IPS-18c (cell line): ENCODE data around the gene ACER1.
"Not testable (repeated sequence)": the region's sequence is repeated elsewhere in the genome, so short reads cannot be mapped to it uniquely, and the experiment has no call there.

ENCODE experiments used
- H3K4me3 ChIP-seq: 2 replicates; pipeline ENCODE4 v1.7.0; 2013; ENCODE audit warnings: low read depth, mild to moderate bottlenecking, low read length, moderate library complexity; ENCODE audit not compliant: insufficient read depth
- H3K9me3 ChIP-seq: one replicate; pipeline ENCODE4 v1.6.1; 2013; ENCODE audit warnings: mild to moderate bottlenecking, low read length, moderate library complexity; ENCODE audit not compliant: control insufficient read depth, insufficient read depth

The ACER1 gene

DNA sequence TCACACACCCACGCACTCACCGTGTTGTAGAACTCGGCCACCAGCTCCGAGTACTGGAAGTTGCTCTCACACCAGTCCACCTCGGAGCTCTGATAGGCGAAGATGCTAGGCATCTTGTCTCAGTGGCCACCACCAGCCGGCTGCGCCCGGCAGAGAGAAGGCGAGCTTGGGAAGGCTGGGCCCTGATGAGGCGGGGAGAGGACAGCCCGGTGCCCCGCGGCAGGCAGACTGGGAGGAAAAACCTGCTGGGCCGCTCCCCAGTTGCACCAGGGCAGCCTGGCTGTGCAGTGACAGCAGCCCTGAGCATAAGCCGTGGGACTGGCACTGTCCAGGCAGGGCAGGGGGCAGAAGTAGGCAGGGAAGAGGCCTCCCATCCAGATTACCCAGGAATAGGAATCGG lies at the start of gene ACER1:
Gene ACER1 (minus strand): TSS at position 174 of the 400 bp plus-strand sequence. CDS start 61 bp downstream, at position 113.
- H3K9me3 ChIP-seq = no peaks in the 10 kb centered on the region
- H3K4me3 ChIP-seq = no peak within 1 kb of the TSS

- H3K4me3 ChIP-seq = no peak overlapping the region
Observed at GRCh38 chr19:6383188-6383587, 49.8 kb upstream of the ACER1 start.

GRCh38 chr19:6381030-6381750 lies 47.8 kb upstream of the ACER1 start:
- Histone ChIP-seq H3K4me3 (no peak overlapping the region), H3K9me3 (peaks cover 3% of the 10 kb centered on the region)

More at GRCh38 chr19:6383188-6383587, 49.8 kb upstream of the ACER1 start:
- peaks cover 5% of the 10 kb centered on the region for H3K9me3 ChIP-seq

DNA sequence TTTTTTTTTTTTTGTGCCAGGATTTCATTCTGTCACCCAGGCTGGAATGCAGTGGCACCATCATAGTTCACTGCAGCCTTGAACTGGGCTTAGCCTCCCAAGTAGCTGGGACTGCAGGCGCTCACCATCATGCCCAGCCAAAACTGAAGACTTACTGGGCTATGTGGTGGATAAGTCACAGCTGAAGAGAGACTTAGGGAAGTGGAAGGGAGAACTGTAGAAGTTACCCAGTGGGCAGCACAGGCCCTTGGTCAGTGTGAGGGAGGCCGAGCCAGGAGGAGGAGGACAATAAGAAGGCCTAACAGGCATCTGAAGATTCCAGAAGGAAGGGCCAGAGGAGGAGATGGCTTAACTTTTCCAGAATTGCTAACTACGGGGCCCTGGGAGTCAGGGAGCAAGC lies 46.3 kb upstream of the ACER1 start:
- H3K9me3 ChIP-seq = peaks cover 3% of the 10 kb centered on the region
- H3K4me3 ChIP-seq = no peak overlapping the region

GRCh38 chr19:6378486-6378885 lies 45.1 kb upstream of the ACER1 start:
- peaks cover 3% of the 10 kb centered on the region for H3K9me3 ChIP-seq
- no peak overlapping the region for H3K4me3 ChIP-seq

DNA sequence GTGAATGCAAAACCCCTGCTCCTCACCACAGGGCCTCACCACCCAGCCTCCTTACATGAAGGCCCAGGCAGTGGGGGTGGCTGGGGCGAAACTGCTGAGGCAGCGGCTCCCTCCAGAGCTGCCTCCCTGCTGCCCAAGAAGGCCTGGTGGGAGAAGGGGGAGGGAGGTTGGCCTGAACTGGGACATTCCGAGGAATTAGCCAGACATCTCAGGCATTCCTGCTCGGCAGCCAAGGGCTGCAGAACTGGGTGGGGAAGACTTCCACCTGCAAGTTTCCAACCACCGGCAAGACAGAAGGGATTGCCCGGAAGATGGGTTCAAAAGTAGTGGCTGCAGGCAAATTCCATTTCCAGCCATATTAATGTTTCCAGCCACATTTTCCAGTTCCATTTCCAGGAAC lies 44.6 kb upstream of the ACER1 start:
- peaks cover 3% of the 10 kb centered on the region for H3K9me3 ChIP-seq
- no peak overlapping the region for H3K4me3 ChIP-seq

DNA sequence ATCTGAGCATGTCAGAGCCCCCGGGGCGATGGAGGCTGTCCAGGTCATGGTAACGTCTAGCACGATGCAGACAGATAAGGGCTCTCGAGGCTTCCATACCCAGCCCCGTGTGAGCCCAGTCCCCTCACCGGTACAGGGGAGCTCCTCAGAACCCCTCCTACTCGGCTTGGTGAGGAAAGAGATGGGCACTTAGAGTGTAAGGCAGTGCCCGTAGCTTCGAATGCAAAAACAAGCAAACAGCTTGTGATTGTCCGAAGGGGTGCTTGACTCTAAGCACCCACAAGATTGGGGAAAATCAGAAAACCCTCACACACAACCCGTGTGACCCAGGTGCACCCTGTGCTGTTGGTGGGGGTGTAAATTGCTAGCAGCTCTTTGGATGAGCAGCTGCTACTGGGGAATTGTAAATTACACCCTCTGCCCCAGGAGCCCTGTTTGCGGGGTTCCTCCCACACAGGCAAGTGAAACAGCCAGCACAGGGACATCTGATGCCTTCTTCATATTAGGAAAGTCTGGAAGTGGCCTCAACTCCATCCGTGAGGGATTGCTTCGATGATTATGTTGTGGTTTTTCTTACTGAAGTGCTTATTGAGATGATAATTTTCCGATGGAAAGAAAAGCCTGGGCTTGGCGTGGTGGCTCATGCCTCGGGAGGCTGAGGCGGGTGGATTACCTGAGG lies 43.2 kb upstream of the ACER1 start:
- no peak overlapping the region for H3K4me3 ChIP-seq

DNA sequence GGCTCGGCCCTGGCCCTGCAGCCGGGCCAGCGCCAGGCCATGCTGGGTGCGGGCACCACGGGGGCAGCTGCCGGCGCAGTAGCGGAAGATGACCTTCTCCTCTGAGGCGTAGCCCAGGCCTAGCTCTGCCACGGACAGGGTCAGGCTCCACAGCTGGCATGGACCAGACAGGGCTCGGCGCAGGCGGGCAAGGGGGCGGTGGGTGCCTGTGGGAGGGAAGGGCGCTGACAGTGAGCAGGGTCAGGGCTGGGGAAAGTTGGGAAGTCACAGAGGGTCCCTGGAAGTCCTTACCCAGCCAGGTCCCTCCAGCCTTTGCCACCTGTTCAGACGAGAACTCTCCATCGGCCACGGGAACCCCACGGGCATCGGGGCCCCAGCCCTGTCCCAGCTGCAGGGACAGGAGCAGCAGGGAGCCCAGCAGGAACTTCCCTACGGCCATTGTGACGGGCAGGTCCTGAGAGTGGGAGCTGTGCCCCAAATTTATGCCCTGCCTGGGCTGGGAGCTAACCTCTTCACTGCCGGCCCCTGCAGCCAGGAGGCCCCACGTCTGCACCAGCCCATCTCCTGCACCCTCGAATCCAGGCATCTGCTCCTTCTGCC lies 42.1 kb upstream of the ACER1 start, which contains the start of gene PSPN:
Gene PSPN (minus strand): TSS at position 523 of the 600 bp plus-strand sequence. CDS start 84 bp downstream, at position 439.
- H3K9me3 ChIP-seq = peaks cover 3% of the 10 kb centered on the region
- no peak within 1 kb of the TSS for H3K4me3 ChIP-seq

More for the DNA sequence above, 43.2 kb upstream of the ACER1 start:
- H3K9me3 ChIP-seq = peaks cover 3% of the 10 kb centered on the region

DNA sequence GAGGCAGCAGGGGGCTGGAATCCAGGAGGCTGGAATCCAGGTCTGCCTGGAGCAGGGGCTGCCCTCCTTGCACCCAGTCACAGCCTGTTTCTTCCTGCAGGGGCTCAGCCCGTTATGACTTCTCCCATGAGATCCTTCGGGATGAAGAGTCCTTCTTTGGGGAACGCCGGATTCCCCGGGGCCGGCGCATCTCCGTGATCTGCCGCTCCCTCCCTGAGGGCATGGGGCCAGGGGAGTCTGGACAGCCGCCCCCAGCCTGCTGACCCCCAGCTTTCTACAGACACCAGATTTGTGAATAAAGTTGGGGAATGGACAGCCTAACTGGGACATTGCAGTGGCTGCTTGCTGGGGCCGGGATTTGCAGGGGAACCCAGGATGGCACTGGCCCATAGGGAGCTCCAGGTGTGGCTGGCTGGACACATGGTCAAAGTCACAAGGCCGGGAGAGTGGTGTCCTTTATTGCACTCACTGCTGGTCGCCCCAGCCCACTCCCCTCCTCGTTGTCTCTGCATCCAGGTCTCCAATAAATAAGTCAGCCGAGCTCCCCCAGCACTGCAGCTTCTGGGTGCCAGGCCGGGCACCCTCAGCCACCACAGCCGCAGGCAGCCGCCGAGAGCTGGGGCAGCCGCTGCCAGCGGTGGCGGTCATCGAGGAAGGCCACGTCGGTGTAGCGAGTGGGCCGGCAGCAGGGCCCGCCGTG lies 41.4 kb upstream of the ACER1 start:
- peaks cover 1% of the 10 kb centered on the region for H3K9me3 ChIP-seq
- H3K4me3 ChIP-seq = no peak overlapping the region

GRCh38 chr19:6374161-6374709 lies 40.8 kb upstream of the ACER1 start:
- peak overlapping the region; percentile 47; the same call in 1 of the 2 replicates for H3K4me3 ChIP-seq
- no peaks in the 10 kb centered on the region for H3K9me3 ChIP-seq

GRCh38 chr19:6373813-6374108 lies 40.3 kb upstream of the ACER1 start:
- Histone ChIP-seq H3K9me3 (no peaks in the 10 kb centered on the region), H3K4me3 (peak overlapping the region; percentile 47)

- Histone ChIP-seq H3K9me3 (no peaks in the 10 kb centered on the region), H3K4me3 (peak overlapping the region; percentile 87)
Observed at GRCh38 chr19:6373096-6373812, 39.8 kb upstream of the ACER1 start.

GRCh38 chr19:6372594-6373095 lies 39.2 kb upstream of the ACER1 start, which contains the start of gene ALKBH7:
Gene ALKBH7, plus strand, starts transcription at chr19:6372794. Its CDS starts 27 bp downstream, at chr19:6372821.
- Histone ChIP-seq H3K9me3 (no peaks in the 10 kb centered on the region), H3K4me3 (peak within 1 kb of the TSS; percentile 87)

DNA sequence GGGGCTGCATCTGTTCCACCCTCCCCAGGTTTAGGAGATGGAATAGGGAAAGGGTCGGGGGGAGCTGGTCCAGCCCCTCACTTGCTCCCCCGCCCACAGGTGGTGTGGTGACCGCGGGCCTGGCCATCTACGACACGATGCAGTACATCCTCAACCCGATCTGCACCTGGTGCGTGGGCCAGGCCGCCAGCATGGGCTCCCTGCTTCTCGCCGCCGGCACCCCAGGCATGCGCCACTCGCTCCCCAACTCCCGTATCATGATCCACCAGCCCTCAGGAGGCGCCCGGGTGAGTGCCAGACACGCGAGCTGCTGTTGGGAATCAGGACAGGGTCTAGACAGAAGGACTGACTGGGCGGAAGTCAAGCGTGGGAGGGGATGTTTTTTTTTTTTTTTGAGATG lies 30.9 kb upstream of the ACER1 start:
- Histone ChIP-seq H3K4me3 (no peak overlapping the region), H3K9me3 (no peaks in the 10 kb centered on the region)

GRCh38 chr19:6362351-6362801 lies 29.0 kb upstream of the ACER1 start:
- H3K9me3 ChIP-seq = no peaks in the 10 kb centered on the region
- peak overlapping the region; percentile 87 for H3K4me3 ChIP-seq

DNA sequence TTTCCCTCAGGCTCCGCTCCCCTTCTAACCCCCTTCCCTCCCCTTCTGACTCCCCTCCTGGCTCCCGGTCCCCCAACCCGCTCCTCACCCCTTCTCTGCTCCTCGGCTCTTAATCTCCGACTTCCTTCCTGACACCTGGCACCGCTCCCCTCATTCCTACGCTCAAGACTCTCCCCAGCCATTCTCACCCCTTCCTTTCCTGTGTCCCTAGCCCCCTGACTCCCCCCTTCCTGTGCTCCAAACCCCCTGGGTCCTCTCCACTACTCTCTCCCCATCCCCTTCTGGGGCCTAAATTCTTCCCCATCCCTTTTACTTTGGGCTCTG lies 28.6 kb upstream of the ACER1 start:
- H3K4me3 ChIP-seq = peak overlapping the region; percentile 87
- no peaks in the 10 kb centered on the region for H3K9me3 ChIP-seq

DNA sequence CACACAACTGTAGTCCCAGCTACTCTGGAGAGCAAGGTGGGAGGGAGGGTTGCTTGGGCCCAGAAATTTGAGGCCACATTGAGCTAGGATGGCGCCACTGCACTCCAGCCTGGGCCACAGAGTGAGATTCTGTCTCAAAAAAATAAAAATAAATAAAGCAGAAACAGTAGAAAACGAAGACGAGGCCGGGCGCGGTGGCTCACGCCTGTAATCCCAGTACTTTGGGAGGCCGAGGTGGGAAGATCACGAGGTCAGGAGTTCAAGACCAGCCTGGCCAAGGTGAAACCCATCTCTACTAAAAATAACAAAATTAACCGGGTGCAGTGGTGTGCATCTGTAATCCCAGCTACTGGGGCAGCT lies 27.4 kb upstream of the ACER1 start:
- not testable (repeated sequence) for H3K9me3 ChIP-seq
- H3K4me3 ChIP-seq = peak overlapping the region; percentile 87
